Activated CD8-positive, alpha-beta memory T cell treated with anti-CD3 and anti-CD28 coated beads for 4 hours (primary cell): Measurements from ENCODE around the gene FCRL3.

Experiments used
- DNase-seq, 2 donors: peaks; one replicate each; pipeline ENCODE4 v3.0.0-alpha.2; 2020; ENCODE audit warnings: low read depth in 2 of 2

The FCRL3 gene

GRCh38 chr1:157678721-157679120, 21.8 kb downstream of the FCRL3 start:
- no peak for DNase-seq

- DNase-seq, result no peak
These were observed 27.6 kb downstream of the FCRL3 start for GRCh38 chr1:157673008-157673407.

GRCh38 chr1:157671895-157672294, 28.7 kb downstream of the FCRL3 start:
- DNase-seq, result no peak

GRCh38 chr1:157659576-157660247, 40.9 kb downstream of the FCRL3 start:
- no peak for DNase-seq

- DNase-seq, result no peak
These were observed 42.0 kb downstream of the FCRL3 start for GRCh38 chr1:157658571-157658970.

GRCh38 chr1:157653494-157653873, 47.1 kb downstream of the FCRL3 start:
- no peak for DNase-seq

GRCh38 chr1:157652859-157653493, 47.6 kb downstream of the FCRL3 start:
- DNase-seq, result no peak

GRCh38 chr1:157648317-157648716, 52.3 kb downstream of the FCRL3 start:
- DNase-seq, result no peak

GRCh38 chr1:157646144-157646543, 54.4 kb downstream of the FCRL3 start:
- DNase-seq, result no peak

- DNase-seq, result no peak
These were observed 59.4 kb downstream of the FCRL3 start for GRCh38 chr1:157641177-157641576.

GRCh38 chr1:157639800-157640199, 60.8 kb downstream of the FCRL3 start:
- no peak for DNase-seq

- no peak for DNase-seq
These were observed 71.8 kb downstream of the FCRL3 start for GRCh38 chr1:157628773-157629172.
